Retinal pigment epithelial cell (primary cell): ENCODE data around the gene AQP4.

ENCODE experiments used
- DNase-seq: peaks from one replicate; pipeline ENCODE4 v3.0.0-alpha.2; 2010; ENCODE audit warnings: low read depth
- H3K4me3 ChIP-seq: 2 replicates; pipeline ENCODE4 v1.5.1; 2011; ENCODE audit warnings: mild to moderate bottlenecking, low read length, control low read depth, moderate library complexity
- CTCF ChIP-seq: conservative IDR thresholded peaks from 2 replicates; pipeline ENCODE4 v1.5.1; 2011; ENCODE audit warnings: low read depth, low read length, control low read depth, inconsistent platforms

Gene AQP4

GRCh38 chr18:26865557-26865956, at the start of gene AQP4:
Gene AQP4, minus strand, starts transcription at chr18:26865707. Its CDS starts 18 bp downstream, at chr18:26865689.
- no peak for TF ChIP-seq CTCF
- no peak within 1 kb of the TSS for H3K4me3 ChIP-seq
- no peak for DNase-seq

GRCh38 chr18:26911840-26912239, 46.3 kb upstream of the AQP4 start:
- no peak for DNase-seq
- no peak overlapping the region for H3K4me3 ChIP-seq
- no peak for TF ChIP-seq CTCF

- DNase-seq, result no peak
- no peak for TF ChIP-seq CTCF
- H3K4me3 ChIP-seq, result no peak overlapping the region
These were observed 44.2 kb upstream of the AQP4 start for GRCh38 chr18:26909599-26910290.

GRCh38 chr18:26908906-26909305, 43.4 kb upstream of the AQP4 start:
- no peak overlapping the region for H3K4me3 ChIP-seq
- DNase-seq, result no peak
- TF ChIP-seq CTCF, result no peak

GRCh38 chr18:26902291-26902690, 36.8 kb upstream of the AQP4 start:
- TF ChIP-seq CTCF, result no peak
- H3K4me3 ChIP-seq, result no peak overlapping the region
- DNase-seq, result no peak

GRCh38 chr18:26901020-26901419, 35.5 kb upstream of the AQP4 start:
- no peak for TF ChIP-seq CTCF
- no peak overlapping the region for H3K4me3 ChIP-seq
- no peak for DNase-seq

- no peak for DNase-seq
- no peak for TF ChIP-seq CTCF
- no peak overlapping the region for H3K4me3 ChIP-seq
These were observed 28.9 kb upstream of the AQP4 start for GRCh38 chr18:26894426-26894825.
